Measurements from ENCODE around the gene PDRG1. TPM values are rescaled to one million over a fixed set of nuclear protein-coding genes. Genes with fewer than 3 reads are reported as not detected.
"Not testable (repeated sequence)": the region's sequence is repeated elsewhere in the genome, so short reads cannot be mapped to it uniquely, and the experiment has no call there.

Gene PDRG1
- total RNA-seq, 1 experiment from 2014 or later = 24.3 TPM

DNA sequence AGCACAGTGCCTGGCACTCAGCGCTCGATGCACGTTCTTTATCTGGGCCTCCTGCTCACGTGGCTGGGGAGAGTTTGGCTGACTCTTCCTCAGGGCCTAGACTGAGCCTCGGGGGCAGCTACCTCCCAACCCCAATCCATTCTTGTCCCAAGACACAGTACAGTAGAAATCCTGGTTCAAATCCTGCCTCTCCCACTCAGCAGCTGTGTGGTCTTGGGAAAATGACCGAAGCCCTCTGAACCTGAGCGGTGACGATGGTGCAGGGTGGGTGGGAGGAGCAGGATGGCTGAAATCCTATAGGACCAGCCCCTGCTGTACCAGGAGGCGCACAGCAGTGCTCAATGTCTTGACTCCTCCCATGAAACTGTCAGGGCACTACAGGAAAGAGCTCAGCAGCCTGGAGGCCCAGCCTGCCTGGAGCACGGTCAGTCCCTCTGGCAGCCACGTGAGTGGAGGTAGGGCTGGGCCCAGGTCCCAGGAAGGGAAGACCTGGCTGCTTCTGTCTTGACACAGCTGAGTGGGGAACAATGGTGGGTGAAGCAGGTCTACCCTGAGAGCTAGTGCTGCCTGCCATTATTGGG, 31.5 kb downstream of the PDRG1 start:
- H3K27ac ChIP-seq (ENCODE audit: low read depth, low read length, poor library complexity, severe bottlenecking) = no peak overlapping the region
- intact Hi-C loops (cut with micrococcal nuclease; ENCODE audit: unreplicated experiment) = no loop called here
- ChIA-PET CTCF (no interaction called here), POLR2A (ENCODE audit: low non-redundant PET) (no interaction called here)
- H3K4me1 ChIP-seq (ENCODE audit: insufficient read depth, low read length, poor library complexity, severe bottlenecking) = no peaks in the 10 kb centered on the region
- H3K36me3 ChIP-seq (ENCODE audit: insufficient read depth, low read length, poor library complexity, severe bottlenecking) = no peaks in the 10 kb centered on the region
- no peak overlapping the region for H3K4me3 ChIP-seq (ENCODE audit: low read depth, low read length, poor library complexity, severe bottlenecking)
- H3K9me3 ChIP-seq (ENCODE audit: low read depth, low read length, poor library complexity, severe bottlenecking) = no peaks in the 10 kb centered on the region
- BruUV-seq (replicated peaks) = no TSS peak
- no peak for DNase-seq (ENCODE audit: low spot score)
- no peaks in the 10 kb centered on the region for H3K27me3 ChIP-seq (replicated peaks; ENCODE audit: insufficient read depth, low read depth, low read length, poor library complexity)
- TF ChIP-seq, protein P1, sequence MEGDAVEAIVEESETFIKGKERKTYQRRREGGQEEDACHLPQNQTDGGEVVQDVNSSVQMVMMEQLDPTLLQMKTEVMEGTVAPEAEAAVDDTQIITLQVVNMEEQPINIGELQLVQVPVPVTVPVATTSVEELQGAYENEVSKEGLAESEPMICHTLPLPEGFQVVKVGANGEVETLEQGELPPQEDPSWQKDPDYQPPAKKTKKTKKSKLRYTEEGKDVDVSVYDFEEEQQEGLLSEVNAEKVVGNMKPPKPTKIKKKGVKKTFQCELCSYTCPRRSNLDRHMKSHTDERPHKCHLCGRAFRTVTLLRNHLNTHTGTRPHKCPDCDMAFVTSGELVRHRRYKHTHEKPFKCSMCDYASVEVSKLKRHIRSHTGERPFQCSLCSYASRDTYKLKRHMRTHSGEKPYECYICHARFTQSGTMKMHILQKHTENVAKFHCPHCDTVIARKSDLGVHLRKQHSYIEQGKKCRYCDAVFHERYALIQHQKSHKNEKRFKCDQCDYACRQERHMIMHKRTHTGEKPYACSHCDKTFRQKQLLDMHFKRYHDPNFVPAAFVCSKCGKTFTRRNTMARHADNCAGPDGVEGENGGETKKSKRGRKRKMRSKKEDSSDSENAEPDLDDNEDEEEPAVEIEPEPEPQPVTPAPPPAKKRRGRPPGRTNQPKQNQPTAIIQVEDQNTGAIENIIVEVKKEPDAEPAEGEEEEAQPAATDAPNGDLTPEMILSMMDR (conservative IDR thresholded peaks at IDR 0.05; ENCODE audit: low read depth, low read length) = no peak
- no peak for TF ChIP-seq EZH2 (IDR thresholded peaks at IDR 0.05; ENCODE audit: borderline replicate concordance, low read depth, low read length, poor library complexity, severe bottlenecking)

DNA sequence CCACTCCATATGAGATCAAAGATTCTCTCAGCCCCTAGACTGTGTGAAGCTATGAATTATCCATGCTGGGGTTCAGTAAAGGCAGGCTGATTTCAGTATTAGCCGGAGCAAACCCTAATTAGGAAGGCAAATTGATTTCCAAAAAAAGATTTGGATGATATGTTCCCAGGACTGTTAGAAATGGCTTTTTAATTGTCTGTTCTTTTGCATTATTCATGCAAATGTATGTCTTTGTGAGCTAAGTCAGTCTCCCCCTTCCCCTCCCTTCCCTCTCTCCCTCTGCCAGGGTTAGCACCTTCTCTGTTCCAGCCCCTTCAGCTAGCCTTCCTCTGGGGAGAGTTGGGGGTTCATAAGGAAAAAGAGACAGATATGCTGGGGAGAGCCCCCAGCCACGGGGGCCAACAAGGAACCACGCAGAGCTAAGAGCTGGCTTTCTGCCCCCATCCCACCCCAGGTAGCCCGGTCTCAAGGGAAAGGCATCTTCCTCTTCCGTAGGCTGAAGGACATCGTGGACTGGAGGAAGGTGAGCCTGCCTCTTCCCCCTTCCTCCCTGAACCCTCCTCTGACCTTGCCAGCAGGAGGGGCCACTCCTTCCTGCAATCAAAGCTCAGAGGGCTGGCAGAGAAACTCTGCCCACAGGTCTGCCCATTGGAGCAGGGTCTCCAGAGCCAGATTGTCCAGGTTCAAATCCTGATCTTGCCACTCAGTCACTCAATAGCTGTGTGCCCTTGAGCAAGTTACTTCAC, 32.3 kb downstream of the PDRG1 start:
- Histone ChIP-seq H3K4me1 (ENCODE audit: insufficient read depth, low read length, poor library complexity, severe bottlenecking) (no peaks in the 10 kb centered on the region), H3K27ac (ENCODE audit: low read depth, low read length, poor library complexity, severe bottlenecking) (no peak overlapping the region), H3K9me3 (ENCODE audit: low read depth, low read length, poor library complexity, severe bottlenecking) (no peaks in the 10 kb centered on the region), H3K4me3 (ENCODE audit: low read depth, low read length, poor library complexity, severe bottlenecking) (no peak overlapping the region), H3K27me3 (replicated peaks; ENCODE audit: insufficient read depth, low read depth, low read length, poor library complexity) (no peaks in the 10 kb centered on the region), H3K36me3 (ENCODE audit: insufficient read depth, low read length, poor library complexity, severe bottlenecking) (no peaks in the 10 kb centered on the region)
- no TSS peak for BruUV-seq (replicated peaks)
- no peak for DNase-seq (ENCODE audit: low spot score)
- POLR2A ChIA-PET (ENCODE audit: low non-redundant PET) = no interaction called here
- TF ChIP-seq, protein P1 (conservative IDR thresholded peaks at IDR 0.05; ENCODE audit: low read depth, low read length) = no peak
- no peak for TF ChIP-seq EZH2 (IDR thresholded peaks at IDR 0.05; ENCODE audit: borderline replicate concordance, low read depth, low read length, poor library complexity, severe bottlenecking)
- CTCF ChIA-PET = no interaction called here
- intact Hi-C loops (cut with micrococcal nuclease; ENCODE audit: unreplicated experiment) = no loop called here

DNA sequence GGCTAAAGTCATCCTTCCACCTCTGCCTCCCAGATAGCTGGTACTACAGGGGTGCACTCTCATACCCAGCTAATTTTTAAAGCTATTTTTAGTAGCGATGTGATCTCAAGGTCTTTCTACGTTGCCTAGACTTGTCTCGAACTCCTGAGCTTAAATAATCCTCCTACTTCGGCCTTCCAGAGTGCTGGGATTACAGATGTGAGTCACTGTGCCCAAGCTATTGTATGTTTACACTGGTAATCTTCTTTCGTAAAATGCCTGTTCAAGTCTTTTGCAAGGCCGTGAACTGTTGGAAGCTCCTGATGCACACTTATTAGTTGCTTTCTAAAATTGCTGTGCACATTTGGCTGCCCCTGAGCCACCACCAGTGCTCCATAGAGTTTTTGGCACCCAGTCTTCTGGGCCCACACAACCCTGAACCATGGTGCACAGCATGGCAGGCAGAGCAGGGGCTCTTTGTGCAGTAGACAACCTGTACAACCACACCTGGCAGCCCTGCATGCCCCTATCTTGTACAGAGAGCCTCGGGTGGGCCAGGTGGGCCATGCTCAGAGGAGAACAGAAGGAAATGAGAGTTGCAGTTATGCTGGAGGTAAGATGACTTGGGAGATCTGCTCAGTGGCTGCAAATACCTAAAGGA, 33.3 kb downstream of the PDRG1 start:
- Histone ChIP-seq H3K4me3 (ENCODE audit: low read depth, low read length, poor library complexity, severe bottlenecking) (no peak overlapping the region), H3K9me3 (ENCODE audit: low read depth, low read length, poor library complexity, severe bottlenecking) (no peaks in the 10 kb centered on the region), H3K4me1 (ENCODE audit: insufficient read depth, low read length, poor library complexity, severe bottlenecking) (no peaks in the 10 kb centered on the region), H3K27me3 (replicated peaks; ENCODE audit: insufficient read depth, low read depth, low read length, poor library complexity) (no peaks in the 10 kb centered on the region), H3K27ac (ENCODE audit: low read depth, low read length, poor library complexity, severe bottlenecking) (no peak overlapping the region), H3K36me3 (ENCODE audit: insufficient read depth, low read length, poor library complexity, severe bottlenecking) (no peaks in the 10 kb centered on the region)
- intact Hi-C loops (cut with micrococcal nuclease; ENCODE audit: unreplicated experiment) = no loop called here
- no peak for DNase-seq (ENCODE audit: low spot score)
- ChIA-PET POLR2A (ENCODE audit: low non-redundant PET) (interaction anchor here (0.6 kb wide), 1 partner anchor 125 kb away, joined by 3 read pairs; no protein-coding TSS in a partner anchor), CTCF (interaction anchor here (0.5 kb wide), 1 partner anchor 65 kb away, joined by 3 read pairs; no protein-coding TSS in a partner anchor)
- no TSS peak for BruUV-seq (replicated peaks)
- TF ChIP-seq, protein P1 (conservative IDR thresholded peaks at IDR 0.05; ENCODE audit: low read depth, low read length) = no peak
- TF ChIP-seq EZH2 (IDR thresholded peaks at IDR 0.05; ENCODE audit: borderline replicate concordance, low read depth, low read length, poor library complexity, severe bottlenecking) = no peak

DNA sequence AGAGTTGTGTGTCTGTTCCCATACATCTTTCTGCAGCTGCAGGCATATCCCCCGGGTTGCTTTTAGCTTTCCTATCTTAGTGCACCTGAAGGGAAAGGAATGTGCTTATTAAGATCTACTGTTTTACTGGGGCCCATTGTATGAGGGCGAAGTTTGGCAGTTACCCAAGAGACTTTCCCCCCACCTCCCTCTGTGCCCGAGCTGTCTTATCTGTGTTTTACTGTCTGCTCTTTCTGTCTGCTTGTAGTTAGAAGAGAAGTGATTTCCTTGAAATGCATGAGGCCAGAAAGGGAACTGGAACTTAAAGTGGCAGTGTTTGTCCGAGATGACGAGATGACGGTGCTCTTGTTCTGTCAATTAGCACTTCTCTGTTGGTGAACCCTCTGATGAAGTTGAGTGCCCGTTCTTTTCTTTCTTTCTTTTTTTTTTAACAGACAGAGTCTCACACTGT, 33.9 kb downstream of the PDRG1 start:
- POLR2A ChIA-PET (ENCODE audit: low non-redundant PET) = interaction anchor here (0.6 kb wide), 1 partner anchor 125 kb away, joined by 3 read pairs; no protein-coding TSS in a partner anchor
- H3K4me1 ChIP-seq (ENCODE audit: insufficient read depth, low read length, poor library complexity, severe bottlenecking); BruUV-seq (replicated peaks); intact Hi-C loops (cut with micrococcal nuclease; ENCODE audit: unreplicated experiment); H3K27ac ChIP-seq (ENCODE audit: low read depth, low read length, poor library complexity, severe bottlenecking); H3K36me3 ChIP-seq (ENCODE audit: insufficient read depth, low read length, poor library complexity, severe bottlenecking); H3K9me3 ChIP-seq (ENCODE audit: low read depth, low read length, poor library complexity, severe bottlenecking); DNase-seq (ENCODE audit: low spot score); H3K4me3 ChIP-seq (ENCODE audit: low read depth, low read length, poor library complexity, severe bottlenecking); CTCF ChIA-PET; H3K27me3 ChIP-seq (replicated peaks; ENCODE audit: insufficient read depth, low read depth, low read length, poor library complexity): not testable (repeated sequence)

Measured in A673 (cell line).